Activated CD8-positive, alpha-beta memory T cell treated with anti-CD3 and anti-CD28 coated beads, Interleukin-2, amount 50 U/mL, for 48 hours (primary cell): ENCODE measurements around the gene TENM4.

Experiments used
- DNase-seq: peaks from one replicate; pipeline ENCODE4 v3.0.0-alpha.2; 2020

Gene TENM4

DNA sequence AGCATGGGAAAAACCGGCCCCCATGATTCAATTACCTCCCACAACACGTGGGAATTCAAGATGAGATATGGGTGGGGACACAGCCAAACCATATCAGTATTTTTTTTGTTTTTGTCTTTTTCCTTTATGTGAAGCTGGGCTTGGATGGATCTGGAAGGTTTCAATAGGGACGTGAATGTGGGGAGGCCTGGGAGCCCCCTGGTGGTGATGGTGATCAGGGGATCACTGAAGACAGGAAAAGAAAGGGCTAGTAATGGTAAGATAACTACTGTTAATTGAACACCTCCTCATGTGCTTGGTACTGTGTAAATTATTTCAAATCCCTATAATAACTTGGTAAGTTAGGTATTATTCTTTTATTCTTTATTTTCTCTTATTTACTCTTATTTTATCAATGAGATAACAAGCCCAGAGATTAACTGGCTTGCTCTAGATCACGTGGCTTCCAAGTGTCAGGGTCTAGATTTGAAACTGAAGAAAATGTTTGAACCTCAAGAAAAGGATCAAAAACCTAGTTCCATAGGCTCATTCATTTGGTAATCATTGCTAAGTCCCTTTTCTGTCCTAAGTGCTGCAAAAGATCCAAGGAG is 364.2 kb downstream of the TENM4 start:
- DNase-seq, result no peak

GRCh38 chr11:79074547-79074946 is 366.3 kb downstream of the TENM4 start:
- no peak for DNase-seq

- DNase-seq, result no peak
These were observed 369.6 kb downstream of the TENM4 start for GRCh38 chr11:79071190-79071589.

- no peak for DNase-seq
These were observed 370.3 kb downstream of the TENM4 start for GRCh38 chr11:79070518-79070917.

DNA sequence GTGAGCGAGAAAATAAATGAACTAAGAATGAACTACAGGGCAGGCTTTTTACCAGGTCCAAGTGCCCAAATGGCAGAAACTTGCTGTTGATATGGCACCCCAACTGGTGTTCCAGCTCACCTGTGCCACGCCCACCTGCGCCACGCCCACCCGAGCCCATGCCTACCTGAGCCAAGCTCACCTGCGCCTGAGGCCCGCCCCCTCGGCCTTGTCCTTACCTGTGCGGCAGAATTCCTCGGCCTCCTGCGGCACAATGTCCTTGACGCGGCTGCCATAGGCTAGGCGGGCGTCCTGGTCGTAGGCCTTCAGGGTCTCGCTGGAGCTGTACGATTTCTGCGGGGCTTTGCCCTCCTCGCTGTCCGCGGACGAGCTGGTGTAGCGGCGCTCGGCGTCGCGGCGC is 371.3 kb downstream of the TENM4 start:
- no peak for DNase-seq

- no peak for DNase-seq
These were observed 372.5 kb downstream of the TENM4 start for GRCh38 chr11:79068356-79068755.

DNA sequence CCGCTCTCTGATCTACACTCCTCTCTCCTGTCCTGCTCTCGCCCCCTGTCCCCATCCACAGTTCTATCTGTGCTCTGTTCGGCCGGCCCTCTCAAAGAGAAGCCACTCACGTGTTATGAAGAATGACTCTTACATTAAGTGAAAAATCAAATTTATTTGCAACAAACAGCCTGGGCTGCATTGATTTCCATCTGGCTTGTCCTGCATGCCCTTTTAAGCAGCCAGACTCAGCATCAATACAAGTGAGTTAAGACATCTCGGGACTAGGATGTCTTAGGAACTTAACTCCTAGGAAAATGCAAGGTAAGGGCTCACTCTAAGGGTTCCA is 373.5 kb downstream of the TENM4 start:
- DNase-seq, result no peak

- DNase-seq, result no peak
These were observed 374.1 kb downstream of the TENM4 start for GRCh38 chr11:79066456-79067351.

DNA sequence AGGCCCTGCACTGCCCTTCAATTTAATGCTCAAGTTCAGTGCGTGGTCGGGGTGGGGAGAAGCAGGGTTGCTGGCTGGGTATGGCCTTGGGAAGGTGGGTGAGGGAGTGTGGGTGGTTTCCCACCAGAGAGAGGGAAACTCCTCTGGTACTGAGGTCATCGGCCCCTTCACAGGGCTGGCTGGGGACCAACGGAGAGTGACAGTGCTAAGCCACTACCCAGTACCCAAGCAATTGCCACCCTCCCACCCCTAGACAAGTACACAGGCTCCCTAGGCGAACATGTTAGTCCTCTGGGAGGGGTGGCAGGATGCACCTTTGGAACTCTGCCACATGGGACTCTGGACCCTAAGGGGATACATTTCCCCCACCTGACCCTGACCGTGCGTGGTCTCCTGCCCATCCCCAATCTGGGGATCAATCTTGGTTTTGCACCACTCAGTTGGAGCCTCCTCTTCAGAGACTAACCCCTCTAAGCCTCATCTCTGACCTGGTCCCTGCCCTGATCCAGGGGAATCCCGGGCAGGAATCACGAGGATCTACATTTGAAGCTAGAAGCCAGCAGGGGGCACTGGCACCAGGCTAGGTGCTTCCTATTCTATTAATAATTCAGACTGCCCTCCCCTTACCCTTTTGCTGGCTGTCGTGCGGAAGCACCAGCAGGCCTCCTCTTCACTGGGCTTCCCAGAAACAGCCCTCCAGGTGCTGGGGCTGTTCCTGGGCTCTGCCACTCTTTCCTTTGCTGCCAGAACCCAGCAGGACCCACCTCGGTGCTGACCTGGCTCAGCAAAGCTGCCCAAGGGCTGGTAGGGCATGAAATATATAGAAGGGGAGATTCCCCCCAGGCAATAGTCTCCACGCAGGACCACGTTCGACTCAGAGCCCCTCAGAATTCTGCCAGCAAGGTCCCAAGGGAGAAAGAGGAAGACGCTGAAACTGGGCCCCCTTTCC is 377.7 kb downstream of the TENM4 start:
- DNase-seq, result no peak

GRCh38 chr11:79060081-79060953 is 380.5 kb downstream of the TENM4 start:
- DNase-seq, result no peak

GRCh38 chr11:79059141-79059540 is 381.7 kb downstream of the TENM4 start:
- no peak for DNase-seq

DNA sequence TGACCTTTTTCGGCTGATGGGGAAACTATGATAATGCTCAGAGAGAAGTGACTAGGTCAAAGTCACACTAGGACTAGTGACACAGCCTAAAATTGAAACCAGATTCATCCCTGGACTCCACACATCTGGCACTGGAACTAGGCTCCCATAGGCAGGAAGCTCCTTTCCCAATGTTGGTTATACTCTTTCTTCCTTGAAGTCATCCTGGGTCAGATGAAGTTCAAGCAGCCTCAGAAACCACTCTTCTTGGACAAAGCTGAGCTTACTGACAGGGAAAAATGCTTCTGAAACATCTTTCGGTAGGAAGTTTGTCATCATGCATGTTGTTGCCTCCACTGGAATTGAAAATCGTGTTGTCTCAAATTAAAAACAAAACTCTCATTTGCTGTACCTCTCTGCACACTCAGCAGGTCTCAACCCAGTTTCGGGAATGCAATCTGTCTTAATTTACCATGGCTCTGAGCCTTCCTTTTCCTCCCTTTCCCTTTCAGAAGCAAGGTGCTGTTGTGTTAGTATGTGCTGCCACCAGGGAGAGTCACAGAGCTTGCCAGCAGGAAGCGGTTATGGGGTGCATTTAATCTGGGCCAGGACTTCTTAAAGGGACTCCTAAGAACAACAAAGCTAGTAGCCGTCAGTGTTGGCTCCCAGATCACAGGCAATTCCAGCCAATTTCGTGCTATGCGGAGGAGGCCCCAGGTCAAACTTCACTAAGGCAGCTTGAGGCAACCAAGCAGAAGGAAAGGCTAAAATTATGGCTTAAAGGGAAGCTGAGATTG is 384.8 kb downstream of the TENM4 start:
- DNase-seq, result no peak

DNA sequence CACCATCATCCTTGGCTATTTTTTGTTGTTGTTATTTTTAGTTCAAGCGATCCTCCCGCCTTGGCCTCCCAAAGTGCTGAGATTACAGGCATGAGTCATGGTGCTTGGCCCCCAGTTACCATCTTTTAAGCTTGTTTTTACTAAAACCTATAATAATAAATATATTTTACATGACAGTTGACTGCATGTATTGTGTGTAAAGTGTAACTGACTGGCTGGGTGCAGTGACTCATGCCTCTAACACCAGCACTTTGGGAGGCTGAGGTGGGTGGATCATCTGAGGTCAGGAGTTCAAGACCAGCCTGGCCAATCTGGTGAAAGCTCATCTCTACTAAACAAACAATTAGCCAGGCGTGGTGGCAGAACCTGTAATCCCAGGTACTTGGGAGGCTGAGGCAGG is 386.2 kb downstream of the TENM4 start:
- no peak for DNase-seq

- DNase-seq, result no peak
These were observed 388.3 kb downstream of the TENM4 start for GRCh38 chr11:79052544-79052943.

- no peak for DNase-seq
These were observed 390.0 kb downstream of the TENM4 start for GRCh38 chr11:79050786-79051185.

DNA sequence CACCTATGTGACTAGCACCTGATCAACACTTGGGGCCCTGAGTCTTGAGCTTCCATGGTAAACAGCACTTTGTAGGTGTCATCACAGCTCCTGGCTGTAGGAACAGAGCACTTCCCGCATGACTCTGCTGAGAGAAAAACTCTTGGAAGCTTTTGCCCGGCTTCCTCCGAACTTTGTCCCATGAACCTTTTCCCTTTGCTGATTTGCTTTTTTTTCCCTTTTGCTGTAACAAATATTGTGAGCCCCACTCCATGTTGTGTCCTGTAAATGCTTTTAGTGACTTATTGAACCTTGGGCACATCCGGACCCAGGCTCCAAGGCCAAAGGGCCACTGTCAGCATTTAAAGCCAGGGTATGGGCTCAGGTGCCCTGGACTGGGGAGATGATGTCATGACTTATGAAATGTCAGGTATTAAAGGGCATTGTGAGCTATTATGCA is 391.1 kb downstream of the TENM4 start:
- DNase-seq, result no peak

DNA sequence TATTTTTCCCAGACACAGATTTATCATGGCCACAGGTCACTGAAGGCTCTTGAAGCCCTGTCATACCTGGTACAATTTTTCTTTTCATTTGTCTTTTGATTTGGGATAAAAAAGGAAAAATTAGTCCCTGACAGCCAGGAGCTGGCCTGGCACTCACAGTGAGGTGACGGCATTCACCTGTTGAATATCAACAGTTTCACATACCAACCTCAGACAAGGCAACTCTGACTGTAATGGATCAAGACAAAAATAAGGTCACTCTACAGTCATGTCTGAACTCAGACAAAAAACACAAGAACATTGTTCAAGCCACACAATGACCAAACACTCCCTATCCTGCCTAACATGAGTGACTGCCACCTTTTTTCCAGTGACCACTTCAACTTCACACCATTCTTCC is 392.9 kb downstream of the TENM4 start:
- no peak for DNase-seq

DNA sequence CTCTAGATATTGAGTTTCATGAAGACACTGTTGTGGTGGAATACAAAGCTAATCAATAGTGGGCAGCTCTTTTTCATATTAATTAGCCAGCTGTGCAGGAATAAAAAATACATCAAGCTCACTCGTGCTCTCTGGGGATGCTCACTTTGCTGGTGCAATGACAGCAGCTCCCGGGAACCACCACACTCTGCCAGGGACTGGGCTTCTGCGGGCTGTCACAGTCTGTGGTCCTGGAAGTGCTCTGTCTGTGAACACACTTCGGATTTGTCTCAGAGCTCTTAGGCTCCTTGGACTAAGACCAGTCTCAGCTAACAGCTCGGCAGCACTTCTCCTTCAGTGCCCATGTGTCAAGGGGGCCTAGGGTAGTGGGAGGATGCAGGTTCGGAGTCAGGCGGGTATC is 393.5 kb downstream of the TENM4 start:
- no peak for DNase-seq

GRCh38 chr11:79046366-79046765 is 394.5 kb downstream of the TENM4 start:
- no peak for DNase-seq

DNA sequence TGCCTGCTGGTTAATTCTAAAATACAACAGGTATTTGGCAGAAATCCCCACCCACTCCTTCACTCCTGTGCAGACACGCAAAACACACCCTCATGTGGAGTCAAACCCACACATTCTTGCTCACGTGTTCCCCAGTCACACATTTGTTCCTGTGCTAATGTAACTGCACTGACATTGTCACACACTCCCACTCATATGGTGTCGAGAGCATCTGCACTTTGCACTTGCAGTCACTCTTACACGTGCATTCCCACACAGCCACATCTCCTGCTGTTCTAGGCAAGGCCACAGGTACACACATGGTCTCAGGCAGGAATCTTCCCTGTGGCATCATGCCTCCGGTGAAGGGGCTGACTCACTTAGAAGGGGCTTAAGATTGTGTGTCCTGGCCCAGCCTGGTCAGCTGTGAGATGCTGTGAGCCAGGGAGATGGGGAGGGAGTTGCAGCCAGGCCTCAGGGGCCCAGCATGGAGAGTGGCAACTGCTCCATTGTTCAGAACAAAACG is 395.0 kb downstream of the TENM4 start:
- DNase-seq, result no peak

- DNase-seq, result no peak
These were observed 395.6 kb downstream of the TENM4 start for GRCh38 chr11:79045018-79045799.
